Measurements from ENCODE around the gene TM9SF3.

DNA sequence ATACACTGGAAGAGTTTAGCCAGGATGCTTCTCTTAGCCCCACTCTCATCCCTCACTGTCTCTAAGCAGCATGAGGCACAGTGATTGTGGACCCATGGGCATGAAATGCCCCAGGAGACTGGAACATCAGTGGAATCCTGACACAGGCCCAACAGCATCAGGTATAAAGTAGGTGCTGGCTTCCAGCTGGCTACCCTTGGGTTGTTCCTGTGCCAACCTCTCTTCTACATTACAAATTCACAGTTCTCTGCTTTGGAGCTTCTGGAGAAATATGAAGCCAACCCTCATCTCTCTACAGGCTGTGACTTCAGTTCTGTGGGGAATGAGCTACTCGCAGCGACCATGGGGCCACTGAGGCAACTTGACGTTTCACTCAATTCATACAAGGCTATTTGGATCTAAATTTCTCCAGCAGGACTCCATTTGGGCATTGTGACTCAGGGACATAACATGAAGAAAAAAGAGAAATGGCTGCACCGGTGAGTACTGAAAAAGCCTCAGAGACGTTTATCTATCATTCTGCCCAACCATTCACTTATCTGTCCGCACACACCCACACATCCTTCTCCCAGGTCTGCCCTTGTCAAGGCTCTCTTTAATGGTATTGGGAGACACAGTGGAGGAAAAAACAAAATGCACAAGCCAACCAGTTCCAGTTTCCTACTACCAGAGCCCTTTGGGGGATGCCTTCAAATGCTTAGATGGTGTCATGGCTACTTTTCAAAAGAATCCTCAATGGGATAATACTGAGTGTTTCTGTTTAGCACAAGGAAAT lies 35.4 kb upstream of the TM9SF3 start:
- TF ChIP-seq EZH2 (IDR thresholded peaks at IDR 0.05) (no peak), POLR2AphosphoS5 (IDR thresholded peaks at IDR 0.05; ENCODE audit: borderline replicate concordance, low read depth, low read length) (no peak)

Measured in SK-N-MC (cell line).